H1 (cell line): ENCODE measurements around the gene FOXF1. TPM values are rescaled to one million over a fixed set of nuclear protein-coding genes. Genes with fewer than 3 reads are reported as not detected.

Experiments used
- ATF3 ChIP-seq: IDR thresholded peaks from 2 replicates; pipeline ENCODE4 v1.6.1; 2011; ENCODE audit warnings: low read depth, mild to moderate bottlenecking, low read length; ENCODE audit not compliant: insufficient read depth
- BACH1 ChIP-seq: IDR thresholded peaks from 2 replicates; pipeline ENCODE4 v1.6.1; 2012; ENCODE audit warnings: low read length, improper control_type of control experiment
- CBX8 ChIP-seq: fragments of 300-800, 300-1000 bp; sonication (generic); IDR thresholded peaks from 2 replicates; pipeline ENCODE4 v1.7.1; 2016; ENCODE audit warnings: low read depth, low read length, borderline replicate concordance
- CHD2 ChIP-seq: IDR thresholded peaks from 2 replicates; pipeline ENCODE4 v1.6.1; 2012; ENCODE audit warnings: low read length, improper control_type of control experiment
- EGR1 ChIP-seq: IDR thresholded peaks from 2 replicates; pipeline ENCODE4 v1.6.1; 2011; ENCODE audit warnings: low read depth, low read length, borderline replicate concordance
- GTF2F1 ChIP-seq: IDR thresholded peaks from 2 replicates; pipeline ENCODE4 v1.6.1; 2012; ENCODE audit warnings: low read depth, low read length, improper control_type of control experiment, borderline replicate concordance
- RAD21 ChIP-seq, 2 experiments: IDR thresholded peaks in 1 of 2; conservative IDR thresholded peaks in 1 of 2; 2 replicates each; pipeline ENCODE4 v1.6.1; 2011; ENCODE audit warnings: low read depth in 2 of 2, low read length in 2 of 2, improper control_type of control experiment in 1 of 2, inconsistent platforms in 1 of 2, mild to moderate bottlenecking in 1 of 2, moderate library complexity in 1 of 2
- RFX5 ChIP-seq: IDR thresholded peaks from 2 replicates; pipeline ENCODE4 v1.6.1; 2011; ENCODE audit warnings: low read depth, low read length, improper control_type of control experiment, borderline replicate concordance
- RNF2 ChIP-seq: fragments of 200-900, 300-1000 bp; sonication (generic); IDR thresholded peaks from 2 replicates; pipeline ENCODE4 v1.7.1; 2016; ENCODE audit warnings: borderline replicate concordance, low read depth, mild to moderate bottlenecking, antibody characterized with exemption, low read length; ENCODE audit not compliant: poor library complexity, severe bottlenecking; ENCODE audit errors: missing control alignments
- SUZ12 ChIP-seq: fragments of 200-600 bp; sonication (generic); IDR thresholded peaks from 2 replicates; pipeline ENCODE4 v1.6.1; 2012; ENCODE audit warnings: mild to moderate bottlenecking, inconsistent platforms, low read length, moderate library complexity, mixed read lengths
- polyA plus RNA-seq, 7 experiments: library from polyadenylated mRNA; depleted of rRNA in 3 of 7; stranded (reverse) in 5 of 7; unstranded in 2 of 7; fragments of >200 nt in 5 of 7; fragments of 200-250 nt in 2 of 7; gene quantifications; 1 replicate in 5 of 7; 2 replicates in 1 of 7; 4 replicates in 1 of 7; pipeline versions ENCODE4 v1.2.1 to v1.2.3, GENCODE V29; 2011 to 2013; ENCODE audit warnings: missing spikeins in 2 of 7, mixed read lengths in 2 of 7
- total RNA-seq: library from RNA; stranded (reverse); fragmentation: NEBNext Ultra II Directional; extraction: Animal tissue kit (Norgen Biotek cat#: 25700); gene quantifications from 2 replicates; pipeline ENCODE4 v1.2.1, GENCODE V29; 2021

The FOXF1 gene
- total and polyA plus RNA-seq, 2 of the 8 experiments (the other 6 are each of a cell fraction or from before 2014, with no cell fraction given), result 0.02 TPM; not detected in 1

- TF ChIP-seq RNF2, result peak; percentile 81
- no peak for TF ChIP-seq RAD21 (IDR thresholded peaks at IDR 0.05 in 1 of 2, conservative IDR thresholded peaks at IDR 0.05 in 1 of 2; ENCODE audit: low read depth in 2 of 2, low read length in 2 of 2)
- no peak for TF ChIP-seq CHD2
- TF ChIP-seq ATF3, result no peak
- TF ChIP-seq SUZ12, result peak; percentile 96
- no peak for TF ChIP-seq BACH1
- no peak for TF ChIP-seq RFX5
- peak; percentile 86; the same call in 1 of the 2 replicates for TF ChIP-seq EGR1
- no peak for TF ChIP-seq GTF2F1
- no peak for TF ChIP-seq CBX8
- TF ChIP-seq, all 59 proteins: peak for 5
These were observed 5.1 kb downstream of the FOXF1 start (continued) for GRCh38 chr16:86515413-86515776.
